WTC11 (cell line): ENCODE results near the gene CTDSP2. TPM values are rescaled to one million over a fixed set of nuclear protein-coding genes. Genes with fewer than 3 reads are reported as not detected.
A peak's percentile ranks its signal among the peaks of the same experiment; 100 is the strongest.

Experiments used
- ATF2 ChIP-seq: sonication (generic); formaldehyde crosslinking; IDR thresholded peaks from 2 replicates; pipeline ENCODE4 v1.8.1; 2022; ENCODE audit warnings: low read depth, missing genetic modification reagents, borderline replicate concordance
- ATF3 ChIP-seq: sonication (generic); formaldehyde crosslinking; conservative IDR thresholded peaks from 2 replicates; pipeline ENCODE4 v1.8.1; 2022; ENCODE audit warnings: mild to moderate bottlenecking, missing genetic modification reagents
- CBFB ChIP-seq: sonication (generic); formaldehyde crosslinking; IDR thresholded peaks from 2 replicates; pipeline ENCODE4 v1.8.1; 2022; ENCODE audit warnings: mild to moderate bottlenecking, low read depth, missing genetic modification reagents
- E2F1 ChIP-seq: sonication (generic); formaldehyde crosslinking; IDR thresholded peaks from 2 replicates; pipeline ENCODE4 v1.8.0; 2022; ENCODE audit warnings: mild to moderate bottlenecking, missing genetic modification reagents
- ELF4 ChIP-seq: sonication (generic); formaldehyde crosslinking; IDR thresholded peaks from 2 replicates; pipeline ENCODE4 v1.8.1; 2022; ENCODE audit warnings: low read depth, mild to moderate bottlenecking, moderate library complexity, missing genetic modification reagents
- ETV6 ChIP-seq: sonication (generic); formaldehyde crosslinking; IDR thresholded peaks from 2 replicates; pipeline ENCODE4 v1.8.1; 2022; ENCODE audit warnings: mild to moderate bottlenecking, missing genetic modification reagents
- FOXJ3 ChIP-seq: sonication (generic); formaldehyde crosslinking; IDR thresholded peaks from 2 replicates; pipeline ENCODE4 v1.9.0; 2021; ENCODE audit warnings: missing genetic modification reagents, mild to moderate bottlenecking, borderline replicate concordance
- FOXP4 ChIP-seq: sonication (generic); formaldehyde crosslinking; IDR thresholded peaks from 2 replicates; pipeline ENCODE4 v1.8.0; 2022; ENCODE audit warnings: mild to moderate bottlenecking, missing genetic modification reagents
- GABPB1 ChIP-seq: sonication (generic); formaldehyde crosslinking; IDR thresholded peaks from 2 replicates; pipeline ENCODE4 v1.8.1; 2023; ENCODE audit warnings: mild to moderate bottlenecking, missing genetic modification reagents
- MYBL2 ChIP-seq: sonication (generic); formaldehyde crosslinking; IDR thresholded peaks from 2 replicates; pipeline ENCODE4 v1.8.1; 2023; ENCODE audit warnings: mild to moderate bottlenecking, moderate library complexity, missing genetic modification reagents
- NR1H2 ChIP-seq: sonication (generic); formaldehyde crosslinking; IDR thresholded peaks from 2 replicates; pipeline ENCODE4 v1.9.0; 2021; ENCODE audit warnings: mild to moderate bottlenecking, moderate library complexity, missing genetic modification reagents
- SMAD3 ChIP-seq: sonication (generic); formaldehyde crosslinking; IDR thresholded peaks from 2 replicates; pipeline ENCODE4 v1.8.0; 2022; ENCODE audit warnings: missing genetic modification reagents, mild to moderate bottlenecking, borderline replicate concordance
- SP1 ChIP-seq: sonication (generic); formaldehyde crosslinking; conservative IDR thresholded peaks from 2 replicates; pipeline ENCODE4 v1.8.1; 2022; ENCODE audit warnings: missing genetic modification reagents
- USF2 ChIP-seq: sonication (generic); formaldehyde crosslinking; IDR thresholded peaks from 2 replicates; pipeline ENCODE4 v1.8.1; 2023; ENCODE audit warnings: mild to moderate bottlenecking, missing genetic modification reagents, moderate library complexity
- ZNF121 ChIP-seq: sonication (generic); formaldehyde crosslinking; IDR thresholded peaks from 2 replicates; pipeline ENCODE4 v1.8.0; 2023; ENCODE audit warnings: missing genetic modification reagents
- ZNF263 ChIP-seq: sonication (generic); formaldehyde crosslinking; IDR thresholded peaks from 2 replicates; pipeline ENCODE4 v1.8.1; 2022; ENCODE audit warnings: low read depth, mild to moderate bottlenecking, moderate library complexity, missing genetic modification reagents
- ZNF423 ChIP-seq: fragments of 250-450 bp; sonication (Bioruptor Pico); IDR thresholded peaks from 2 replicates; pipeline ENCODE4 v2.1.2; 2022; ENCODE audit warnings: mild to moderate bottlenecking, moderate library complexity
- total RNA-seq: library from RNA; stranded (reverse); gene quantifications from 3 replicates; pipeline ENCODE4 v1.2.3, GENCODE V29; 2021
- TF ChIP-seq, protein P1 (sequence below): fragments of 250-450 bp; sonication (Bioruptor Pico); IDR thresholded peaks from 2 replicates; pipeline ENCODE4 v2.1.2; 2022; ENCODE audit warnings: mild to moderate bottlenecking, moderate library complexity
- TF ChIP-seq, protein P2 (sequence below): sonication (generic); formaldehyde crosslinking; IDR thresholded peaks from 2 replicates; pipeline ENCODE4 v1.8.0; 2022; ENCODE audit warnings: mild to moderate bottlenecking, missing genetic modification reagents
- TF ChIP-seq, protein P3 (sequence below): sonication (generic); formaldehyde crosslinking; IDR thresholded peaks from 2 replicates; pipeline ENCODE4 v1.8.0; 2022; ENCODE audit warnings: mild to moderate bottlenecking, missing genetic modification reagents
- TF ChIP-seq, protein P4 (sequence below): sonication (generic); formaldehyde crosslinking; IDR thresholded peaks from 2 replicates; pipeline ENCODE4 v1.8.0; 2022; ENCODE audit warnings: missing genetic modification reagents
- TF ChIP-seq, protein P5 (sequence below): sonication (generic); formaldehyde crosslinking; IDR thresholded peaks from 2 replicates; pipeline ENCODE4 v1.8.0; 2023; ENCODE audit warnings: mild to moderate bottlenecking, missing genetic modification reagents

The CTDSP2 gene
- total RNA-seq, 1 experiment from 2014 or later, result 122 TPM

DNA sequence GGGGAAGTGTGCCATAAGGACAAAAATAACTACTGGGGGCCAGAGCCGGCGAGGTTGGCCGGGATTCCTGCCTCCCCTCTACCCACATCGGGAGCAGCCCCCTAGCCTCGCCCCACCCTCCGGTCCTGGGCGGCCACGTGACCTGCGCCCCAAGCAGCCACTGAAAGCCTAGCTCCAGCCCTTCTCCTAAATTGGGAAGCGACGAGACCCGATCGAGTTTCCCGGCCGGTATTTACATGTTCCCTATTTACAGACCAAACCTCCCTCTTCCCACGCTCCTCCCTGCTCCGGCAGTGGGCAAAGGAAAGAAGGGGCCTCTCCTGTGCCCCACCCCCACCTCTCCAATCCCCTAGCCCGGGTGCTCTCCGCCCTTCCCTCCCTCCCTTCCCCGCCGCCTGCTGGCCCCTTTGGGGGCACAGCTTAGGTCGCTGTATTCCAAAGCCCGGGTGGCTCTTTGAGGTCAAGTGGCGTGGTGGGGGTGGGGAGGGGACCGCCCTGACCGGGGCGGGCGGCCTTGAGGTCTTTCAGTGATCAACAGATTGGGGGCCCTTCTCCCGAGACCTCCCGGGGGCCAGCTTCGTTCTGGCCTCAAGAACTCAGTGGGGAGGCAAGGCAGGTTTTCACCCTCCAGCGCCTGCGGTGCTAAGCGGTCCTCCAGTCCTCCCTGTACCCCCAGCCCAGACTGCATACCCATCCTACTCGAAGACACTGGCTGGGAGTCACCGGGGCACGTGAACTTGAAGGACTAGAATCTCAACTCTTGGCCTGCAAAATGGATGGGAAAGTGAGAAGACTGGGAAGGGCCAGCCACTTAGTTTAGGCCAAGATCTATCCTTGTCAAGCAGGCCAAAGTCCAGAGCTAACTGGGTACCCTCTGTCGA, 6.3 kb upstream of the CTDSP2 start (continued):
- TF ChIP-seq FOXP4 (CRISPR knock-in tag), result 0 out of 2 replicates have a peak, but pooled peaks have one; percentile 50
- TF ChIP-seq NR1H2, result no peak
- TF ChIP-seq FOXJ3 (CRISPR knock-in tag), result no peak
- no peak for TF ChIP-seq GABPB1 (CRISPR knock-in tag)
- peak; percentile 97 for TF ChIP-seq USF2 (CRISPR knock-in tag)
- peak; percentile 26; the same call in 1 of the 2 replicates for TF ChIP-seq ZNF423 (CRISPR knock-in tag)
- no peak; the same call in 1 of the 2 replicates for TF ChIP-seq ZNF263
- no peak for TF ChIP-seq CBFB
- TF ChIP-seq, protein P1, sequence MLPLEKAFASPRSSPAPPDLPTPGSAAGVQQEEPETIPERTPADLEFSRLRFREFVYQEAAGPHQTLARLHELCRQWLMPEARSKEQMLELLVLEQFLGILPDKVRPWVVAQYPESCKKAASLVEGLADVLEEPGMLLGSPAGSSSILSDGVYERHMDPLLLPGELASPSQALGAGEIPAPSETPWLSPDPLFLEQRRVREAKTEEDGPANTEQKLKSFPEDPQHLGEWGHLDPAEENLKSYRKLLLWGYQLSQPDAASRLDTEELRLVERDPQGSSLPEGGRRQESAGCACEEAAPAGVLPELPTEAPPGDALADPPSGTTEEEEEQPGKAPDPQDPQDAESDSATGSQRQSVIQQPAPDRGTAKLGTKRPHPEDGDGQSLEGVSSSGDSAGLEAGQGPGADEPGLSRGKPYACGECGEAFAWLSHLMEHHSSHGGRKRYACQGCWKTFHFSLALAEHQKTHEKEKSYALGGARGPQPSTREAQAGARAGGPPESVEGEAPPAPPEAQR, result no peak
- TF ChIP-seq, protein P2, sequence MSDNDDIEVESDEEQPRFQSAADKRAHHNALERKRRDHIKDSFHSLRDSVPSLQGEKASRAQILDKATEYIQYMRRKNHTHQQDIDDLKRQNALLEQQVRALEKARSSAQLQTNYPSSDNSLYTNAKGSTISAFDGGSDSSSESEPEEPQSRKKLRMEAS (CRISPR knock-in tag), result peak; percentile 81
- TF ChIP-seq ATF3, result no peak
- no peak for TF ChIP-seq SP1 (CRISPR knock-in tag)
- TF ChIP-seq, protein P3, sequence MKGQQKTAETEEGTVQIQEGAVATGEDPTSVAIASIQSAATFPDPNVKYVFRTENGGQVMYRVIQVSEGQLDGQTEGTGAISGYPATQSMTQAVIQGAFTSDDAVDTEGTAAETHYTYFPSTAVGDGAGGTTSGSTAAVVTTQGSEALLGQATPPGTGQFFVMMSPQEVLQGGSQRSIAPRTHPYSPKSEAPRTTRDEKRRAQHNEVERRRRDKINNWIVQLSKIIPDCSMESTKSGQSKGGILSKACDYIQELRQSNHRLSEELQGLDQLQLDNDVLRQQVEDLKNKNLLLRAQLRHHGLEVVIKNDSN (CRISPR knock-in tag), result peak; percentile 97
- TF ChIP-seq E2F1 (CRISPR knock-in tag), result no peak
- TF ChIP-seq ELF4 (CRISPR knock-in tag), result no peak
- peak; percentile 63; the same call in 1 of the 2 replicates for TF ChIP-seq ZNF121 (CRISPR knock-in tag)
- TF ChIP-seq, protein P4, sequence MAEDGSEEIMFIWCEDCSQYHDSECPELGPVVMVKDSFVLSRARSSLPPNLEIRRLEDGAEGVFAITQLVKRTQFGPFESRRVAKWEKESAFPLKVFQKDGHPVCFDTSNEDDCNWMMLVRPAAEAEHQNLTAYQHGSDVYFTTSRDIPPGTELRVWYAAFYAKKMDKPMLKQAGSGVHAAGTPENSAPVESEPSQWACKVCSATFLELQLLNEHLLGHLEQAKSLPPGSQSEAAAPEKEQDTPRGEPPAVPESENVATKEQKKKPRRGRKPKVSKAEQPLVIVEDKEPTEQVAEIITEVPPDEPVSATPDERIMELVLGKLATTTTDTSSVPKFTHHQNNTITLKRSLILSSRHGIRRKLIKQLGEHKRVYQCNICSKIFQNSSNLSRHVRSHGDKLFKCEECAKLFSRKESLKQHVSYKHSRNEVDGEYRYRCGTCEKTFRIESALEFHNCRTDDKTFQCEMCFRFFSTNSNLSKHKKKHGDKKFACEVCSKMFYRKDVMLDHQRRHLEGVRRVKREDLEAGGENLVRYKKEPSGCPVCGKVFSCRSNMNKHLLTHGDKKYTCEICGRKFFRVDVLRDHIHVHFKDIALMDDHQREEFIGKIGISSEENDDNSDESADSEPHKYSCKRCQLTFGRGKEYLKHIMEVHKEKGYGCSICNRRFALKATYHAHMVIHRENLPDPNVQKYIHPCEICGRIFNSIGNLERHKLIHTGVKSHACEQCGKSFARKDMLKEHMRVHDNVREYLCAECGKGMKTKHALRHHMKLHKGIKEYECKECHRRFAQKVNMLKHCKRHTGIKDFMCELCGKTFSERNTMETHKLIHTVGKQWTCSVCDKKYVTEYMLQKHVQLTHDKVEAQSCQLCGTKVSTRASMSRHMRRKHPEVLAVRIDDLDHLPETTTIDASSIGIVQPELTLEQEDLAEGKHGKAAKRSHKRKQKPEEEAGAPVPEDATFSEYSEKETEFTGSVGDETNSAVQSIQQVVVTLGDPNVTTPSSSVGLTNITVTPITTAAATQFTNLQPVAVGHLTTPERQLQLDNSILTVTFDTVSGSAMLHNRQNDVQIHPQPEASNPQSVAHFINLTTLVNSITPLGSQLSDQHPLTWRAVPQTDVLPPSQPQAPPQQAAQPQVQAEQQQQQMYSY, result peak; percentile 74
- TF ChIP-seq ATF2 (CRISPR knock-in tag), result no peak
- TF ChIP-seq, protein P5, sequence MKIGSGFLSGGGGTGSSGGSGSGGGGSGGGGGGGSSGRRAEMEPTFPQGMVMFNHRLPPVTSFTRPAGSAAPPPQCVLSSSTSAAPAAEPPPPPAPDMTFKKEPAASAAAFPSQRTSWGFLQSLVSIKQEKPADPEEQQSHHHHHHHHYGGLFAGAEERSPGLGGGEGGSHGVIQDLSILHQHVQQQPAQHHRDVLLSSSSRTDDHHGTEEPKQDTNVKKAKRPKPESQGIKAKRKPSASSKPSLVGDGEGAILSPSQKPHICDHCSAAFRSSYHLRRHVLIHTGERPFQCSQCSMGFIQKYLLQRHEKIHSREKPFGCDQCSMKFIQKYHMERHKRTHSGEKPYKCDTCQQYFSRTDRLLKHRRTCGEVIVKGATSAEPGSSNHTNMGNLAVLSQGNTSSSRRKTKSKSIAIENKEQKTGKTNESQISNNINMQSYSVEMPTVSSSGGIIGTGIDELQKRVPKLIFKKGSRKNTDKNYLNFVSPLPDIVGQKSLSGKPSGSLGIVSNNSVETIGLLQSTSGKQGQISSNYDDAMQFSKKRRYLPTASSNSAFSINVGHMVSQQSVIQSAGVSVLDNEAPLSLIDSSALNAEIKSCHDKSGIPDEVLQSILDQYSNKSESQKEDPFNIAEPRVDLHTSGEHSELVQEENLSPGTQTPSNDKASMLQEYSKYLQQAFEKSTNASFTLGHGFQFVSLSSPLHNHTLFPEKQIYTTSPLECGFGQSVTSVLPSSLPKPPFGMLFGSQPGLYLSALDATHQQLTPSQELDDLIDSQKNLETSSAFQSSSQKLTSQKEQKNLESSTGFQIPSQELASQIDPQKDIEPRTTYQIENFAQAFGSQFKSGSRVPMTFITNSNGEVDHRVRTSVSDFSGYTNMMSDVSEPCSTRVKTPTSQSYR, result 0 out of 2 replicates have a peak, but pooled peaks have one; percentile 41
- peak; percentile 63; the same call in 1 of the 2 replicates for TF ChIP-seq SMAD3
- TF ChIP-seq MYBL2 (CRISPR knock-in tag), result no peak
- 0 out of 2 replicates have a peak, but pooled peaks have one; percentile 27 for TF ChIP-seq ETV6 (CRISPR knock-in tag)
